ENCODE data around the gene VPS37B. TPM values are rescaled to one million over a fixed set of nuclear protein-coding genes. Genes with fewer than 3 reads are reported as not detected.

VPS37B gene
- total RNA-seq, 6 experiments from 2014 or later: 5.2 to 6.7 (median 6.0) TPM

DNA sequence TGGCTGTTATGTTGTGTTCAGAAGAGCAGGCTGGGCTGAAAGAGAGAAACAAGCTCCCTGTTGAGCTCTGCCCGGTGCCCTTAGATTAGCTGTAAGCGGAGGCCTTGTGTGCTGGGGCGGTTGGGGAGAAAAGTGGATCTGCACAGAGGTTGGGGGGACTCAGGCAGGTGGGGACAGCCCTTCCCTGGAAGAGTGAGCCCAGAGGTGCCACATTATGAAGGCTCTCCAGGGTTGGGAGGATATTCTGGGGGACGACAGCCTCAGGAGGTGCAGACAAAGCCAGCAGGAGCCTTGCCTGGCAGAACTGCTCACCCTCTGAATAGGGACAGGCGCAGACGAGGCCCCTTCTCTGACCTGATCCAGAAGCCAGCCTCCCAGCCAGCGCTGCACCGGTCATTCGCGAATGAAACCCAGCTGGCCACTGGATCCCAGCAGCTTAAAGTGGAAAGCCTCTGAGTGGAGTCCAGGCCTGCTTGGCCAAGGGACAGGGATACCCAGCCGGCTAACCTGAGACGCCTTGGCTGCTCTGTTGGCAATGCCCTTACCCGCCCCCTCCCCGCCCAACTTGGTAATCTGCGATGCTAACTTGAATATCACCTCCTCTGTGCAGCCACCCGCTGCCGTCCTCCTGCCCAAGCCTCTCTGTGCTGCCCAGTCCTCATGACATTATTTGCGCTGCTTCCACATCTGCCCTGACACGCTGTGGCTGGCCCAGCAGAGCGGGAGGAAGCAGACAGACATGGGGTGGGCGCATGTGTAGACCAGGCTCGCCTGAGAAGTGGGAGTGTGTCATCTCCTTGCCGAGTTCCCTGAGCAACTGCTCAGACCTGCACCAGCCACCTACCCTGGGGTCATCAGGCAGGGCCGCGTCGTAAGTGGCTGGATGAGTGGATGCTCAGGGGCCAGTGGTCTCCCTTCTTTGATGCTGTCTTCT, 55.1 kb downstream of the VPS37B start:
- no peak for ATAC-seq
- 70% methylated on average over 10 of the region's 26 CpGs for WGBS (ENCODE audit: insufficient coverage, low coverage, low lambda C conversion rate, missing lambda C conversion rate)
- peak in 1 of 3 donors; percentile 45 for DNase-seq
- Histone ChIP-seq H3K9me3 (no peaks in the 10 kb centered on the region), H3K36me3 (no peaks in the 10 kb centered on the region), H3K27me3 (no peaks in the 10 kb centered on the region), H3K4me3 (no peak overlapping the region), H3K4me1 (peaks cover 0 to 60% (median 25%) of the 10 kb centered on the region in 4 donors), H3K27ac (peak overlapping the region; percentile 67 to 91 (median 88))
- TF ChIP-seq POLR2A (IDR thresholded peaks at IDR 0.05) (no peak), CTCF (IDR thresholded peaks at IDR 0.05) (no peak)
- intact Hi-C loops (cut with DNase I): no loop called here

DNA sequence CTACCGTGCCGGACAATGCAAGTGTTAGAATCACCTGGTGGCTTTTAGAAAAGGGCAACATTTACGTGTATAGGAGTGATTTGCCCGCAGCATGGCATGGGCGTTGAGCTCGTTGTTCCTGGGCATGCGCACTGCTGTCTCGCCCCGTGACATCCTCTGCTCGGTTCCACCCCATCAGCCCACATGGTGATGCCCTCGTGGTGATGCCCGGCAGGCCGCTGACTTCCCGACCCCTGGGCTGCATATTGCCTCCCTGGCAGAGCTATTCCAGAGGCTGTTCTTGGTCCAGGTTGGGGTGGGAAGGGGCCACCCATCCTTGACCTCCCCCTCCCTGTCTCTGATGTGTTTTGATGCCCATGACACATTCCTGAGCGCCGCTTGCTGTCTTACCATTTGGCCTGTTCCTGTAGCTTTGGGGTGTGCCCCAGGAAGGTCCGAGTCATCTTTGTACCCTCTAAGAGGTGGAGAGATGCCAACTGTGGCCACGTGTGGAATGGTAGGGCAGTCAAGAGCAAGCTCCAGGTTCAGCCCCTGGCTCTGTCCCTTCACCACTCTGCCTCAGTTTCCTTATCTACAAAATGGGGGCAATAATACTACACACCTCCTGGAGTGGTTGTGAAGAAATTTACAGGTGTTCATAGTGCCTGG, 55.9 kb downstream of the VPS37B start:
- H3K4me3 ChIP-seq: no peak overlapping the region
- no peaks in the 10 kb centered on the region for H3K27me3 ChIP-seq
- H3K27ac ChIP-seq: peak overlapping the region in 2 of 3 donors; percentile 19 to 89
- TF ChIP-seq POLR2A (IDR thresholded peaks at IDR 0.05) (no peak), CTCF (IDR thresholded peaks at IDR 0.05) (no peak)
- H3K9me3 ChIP-seq: no peaks in the 10 kb centered on the region
- 70% methylated on average over 4 of the region's 18 CpGs for WGBS (ENCODE audit: insufficient coverage, low coverage, low lambda C conversion rate, missing lambda C conversion rate)
- intact Hi-C loops (cut with DNase I): no loop called here
- no peak for ATAC-seq
- DNase-seq: peak in 1 of 3 donors; percentile 57
- H3K36me3 ChIP-seq: no peaks in the 10 kb centered on the region
- H3K4me1 ChIP-seq: peaks cover 0 to 60% (median 25%) of the 10 kb centered on the region in 4 donors

GRCh38 chr12:122838841-122839240, 57.1 kb downstream of the VPS37B start:
- Histone ChIP-seq H3K4me1 (peaks cover 0 to 68% (median 25%) of the 10 kb centered on the region in 4 donors), H3K36me3 (no peaks in the 10 kb centered on the region), H3K4me3 (no peak overlapping the region), H3K27me3 (no peaks in the 10 kb centered on the region), H3K27ac (peak overlapping the region in 2 of 3 donors; percentile 19 to 89), H3K9me3 (no peaks in the 10 kb centered on the region)
- WGBS (ENCODE audit: insufficient coverage, low coverage, low lambda C conversion rate, missing lambda C conversion rate): 88% methylated on average over 4 of the region's 5 CpGs
- no peak for TF ChIP-seq POLR2A (IDR thresholded peaks at IDR 0.05)
- TF ChIP-seq CTCF (IDR thresholded peaks at IDR 0.05): no peak
- DNase-seq (no peak), ATAC-seq (no peak)
- intact Hi-C loops (cut with DNase I): no loop called here

DNA sequence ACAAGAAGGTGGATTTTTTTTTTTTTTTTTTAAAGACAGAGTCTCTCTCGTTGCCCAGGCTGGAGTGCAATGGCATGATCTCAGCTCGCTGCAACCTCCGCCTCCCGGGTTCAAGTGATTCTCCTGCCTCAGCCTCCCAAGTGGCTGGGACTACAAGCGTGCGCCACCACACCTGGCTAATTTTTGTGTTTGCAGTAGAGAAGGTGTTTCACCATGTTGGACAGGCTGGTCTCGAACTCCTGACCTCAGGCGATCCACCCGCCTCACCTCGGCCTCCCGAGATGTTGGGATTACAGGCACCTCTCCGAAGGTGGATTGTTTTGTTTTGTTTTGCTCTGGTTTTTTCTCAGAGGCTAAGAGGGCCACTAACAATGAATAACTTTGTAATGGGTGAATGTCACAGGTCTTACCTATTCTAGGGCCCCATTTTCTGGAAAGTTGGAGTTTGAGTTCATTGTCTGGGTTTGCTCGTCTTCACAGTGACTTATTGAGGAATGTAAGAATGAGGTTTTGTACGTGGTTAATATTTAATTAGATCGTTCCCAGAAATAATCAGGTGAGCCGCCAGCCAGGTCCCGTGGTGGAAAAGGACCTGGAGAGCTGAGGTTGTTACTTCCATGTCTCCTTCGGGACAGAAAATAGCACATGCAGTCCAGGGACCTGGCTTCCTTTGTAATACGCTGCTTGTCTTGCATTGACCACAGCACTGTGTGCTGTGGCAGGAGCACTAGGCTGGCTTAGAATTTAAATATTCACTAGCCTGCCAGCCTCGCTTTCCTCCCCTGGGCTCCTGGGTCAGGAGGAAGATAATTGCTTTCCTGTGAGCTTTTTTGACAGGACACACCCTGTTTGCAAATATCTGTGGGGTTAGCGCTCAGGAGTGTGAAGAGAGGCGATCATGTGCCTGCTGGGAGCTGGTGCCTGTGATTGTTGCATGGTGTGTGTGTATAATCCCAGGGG, 58.3 kb downstream of the VPS37B start:
- intact Hi-C loops (cut with DNase I): no loop called here
- TF ChIP-seq CTCF (IDR thresholded peaks at IDR 0.05) (no peak), POLR2A (IDR thresholded peaks at IDR 0.05) (peak; percentile 21)
- Histone ChIP-seq H3K9me3 (no peaks in the 10 kb centered on the region), H3K36me3 (no peaks in the 10 kb centered on the region), H3K27me3 (no peaks in the 10 kb centered on the region), H3K4me1 (peaks cover 0 to 64% (median 23%) of the 10 kb centered on the region in 4 donors), H3K4me3 (peak overlapping the region in 2 of 3 donors; percentile 67 to 73), H3K27ac (peak overlapping the region; percentile 35 to 89 (median 61))
- 38% methylated on average over 17 of the region's 22 CpGs for WGBS (ENCODE audit: insufficient coverage, low coverage, low lambda C conversion rate, missing lambda C conversion rate)
- DNase-seq: peak in 2 of 3 donors; percentile 34 to 65
- ATAC-seq: peak; percentile 4 to 27 (median 10)

Data from right lobe of liver (tissue), 6 donors.